Activated B cell treated with CpG ODN at 0.5 μM for 24 hours (primary cell): ENCODE results near the gene CLIC4. TPM values are rescaled to one million over a fixed set of nuclear protein-coding genes. Genes with fewer than 3 reads are reported as not detected.
"Not testable (repeated sequence)": the region's sequence is repeated elsewhere in the genome, so short reads cannot be mapped to it uniquely, and the experiment has no call there.

Experiments used
- ATAC-seq: fragments of 200-7000 bp; cut with Tn5 transposase; one replicate; pipeline ENCODE4 v1.10.0; 2021; ENCODE audit warnings: low read depth, mild to moderate bottlenecking, moderate library complexity
- CTCF ChIA-PET: fragments of 350-600 bp; sonication (Branson Sonifier 250); formaldehyde crosslinking; loops from one replicate; lab custom pipeline; 2021; ENCODE audit warnings: antibody characterized with exemption; lab: Charles Lee
- POLR2A ChIA-PET: fragments of 350-600 bp; sonication (Branson Sonifier 250); formaldehyde crosslinking; loops from one replicate; lab custom pipeline; 2021; ENCODE audit warnings: antibody characterized with exemption; lab: Charles Lee
- DNase-seq: peaks from one replicate; pipeline ENCODE4 v3.0.0; 2022
- H3K27ac Mint-ChIP-seq: one replicate; pipeline ENCODE4 v1.8.0; 2020; ENCODE audit warnings: mixed read lengths
- H3K27me3 Mint-ChIP-seq: one replicate; pipeline ENCODE4 v1.8.0; 2021; ENCODE audit warnings: mixed read lengths
- H3K36me3 Mint-ChIP-seq: one replicate; pipeline ENCODE4 v1.8.0; 2021; ENCODE audit warnings: low read depth, mixed read lengths
- H3K4me1 Mint-ChIP-seq: one replicate; pipeline ENCODE4 v1.8.0; 2021; ENCODE audit warnings: mixed read lengths
- H3K4me3 Mint-ChIP-seq: one replicate; pipeline ENCODE4 v1.8.0; 2020; ENCODE audit warnings: mild to moderate bottlenecking, mixed read lengths
- H3K9me3 Mint-ChIP-seq: one replicate; pipeline ENCODE4 v1.8.0; 2020; ENCODE audit warnings: mixed read lengths
- intact Hi-C: fragments of 100-400 bp; cut with micrococcal nuclease; formaldehyde crosslinking; loops from one replicate; pipeline ENCODE4 v1.15.1; 2024
- total RNA-seq: library from RNA; stranded (reverse); gene quantifications from 2 replicates; pipeline ENCODE4 v1.2.3, GENCODE V29; 2022
- TF ChIP-seq, protein P1 (sequence below): fragments of 200-600 bp; IDR thresholded peaks from one replicate; pipeline ENCODE4 v1.8.0; 2022; ENCODE audit warnings: antibody characterized with exemption, mild to moderate bottlenecking

The CLIC4 gene
- total RNA-seq, 1 donor from 2014 or later: 99.8 TPM

DNA sequence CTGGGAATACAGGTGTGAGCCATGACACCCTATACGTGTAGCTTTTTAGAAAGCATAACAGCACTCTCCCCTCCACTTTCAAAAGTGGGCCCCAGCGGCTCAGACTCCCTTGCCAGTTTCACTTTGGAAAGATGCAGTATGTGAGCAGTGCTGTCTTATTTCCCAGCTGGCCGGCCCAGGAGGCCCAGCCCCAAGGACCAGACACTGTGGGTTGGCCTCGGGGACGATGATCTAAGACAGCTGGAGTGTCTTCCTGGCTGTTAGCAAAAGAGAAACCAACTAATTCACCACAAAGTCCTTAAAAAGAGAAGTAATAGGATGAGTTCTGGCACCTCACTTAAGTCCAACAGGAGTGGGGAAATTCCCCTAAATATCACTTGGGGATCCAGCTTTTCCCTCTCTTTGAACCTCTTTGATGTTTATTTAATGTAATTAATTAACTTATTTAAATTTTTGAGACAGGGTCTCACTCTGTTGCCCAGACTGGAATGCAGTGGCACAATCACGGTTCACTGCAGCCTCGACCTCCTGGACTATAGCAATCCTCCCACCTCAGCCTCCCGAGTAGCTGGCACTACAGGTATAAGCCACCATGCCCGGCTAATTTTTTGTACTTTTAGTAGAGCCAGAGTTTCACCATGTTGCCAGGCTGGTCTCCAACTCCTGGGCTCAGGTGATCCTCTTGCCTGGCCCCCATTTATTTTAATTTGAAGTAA lies 17.6 kb upstream of the CLIC4 start:
- H3K9me3 Mint-ChIP-seq: no peaks in the 10 kb centered on the region
- TF ChIP-seq, protein P1, sequence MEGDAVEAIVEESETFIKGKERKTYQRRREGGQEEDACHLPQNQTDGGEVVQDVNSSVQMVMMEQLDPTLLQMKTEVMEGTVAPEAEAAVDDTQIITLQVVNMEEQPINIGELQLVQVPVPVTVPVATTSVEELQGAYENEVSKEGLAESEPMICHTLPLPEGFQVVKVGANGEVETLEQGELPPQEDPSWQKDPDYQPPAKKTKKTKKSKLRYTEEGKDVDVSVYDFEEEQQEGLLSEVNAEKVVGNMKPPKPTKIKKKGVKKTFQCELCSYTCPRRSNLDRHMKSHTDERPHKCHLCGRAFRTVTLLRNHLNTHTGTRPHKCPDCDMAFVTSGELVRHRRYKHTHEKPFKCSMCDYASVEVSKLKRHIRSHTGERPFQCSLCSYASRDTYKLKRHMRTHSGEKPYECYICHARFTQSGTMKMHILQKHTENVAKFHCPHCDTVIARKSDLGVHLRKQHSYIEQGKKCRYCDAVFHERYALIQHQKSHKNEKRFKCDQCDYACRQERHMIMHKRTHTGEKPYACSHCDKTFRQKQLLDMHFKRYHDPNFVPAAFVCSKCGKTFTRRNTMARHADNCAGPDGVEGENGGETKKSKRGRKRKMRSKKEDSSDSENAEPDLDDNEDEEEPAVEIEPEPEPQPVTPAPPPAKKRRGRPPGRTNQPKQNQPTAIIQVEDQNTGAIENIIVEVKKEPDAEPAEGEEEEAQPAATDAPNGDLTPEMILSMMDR: no peak
- ATAC-seq (peak; percentile 81), DNase-seq (no peak)
- H3K4me3 Mint-ChIP-seq: peak overlapping the region; percentile 64
- no peaks in the 10 kb centered on the region for H3K27me3 Mint-ChIP-seq
- H3K27ac Mint-ChIP-seq: peak overlapping the region; percentile 60
- H3K4me1 Mint-ChIP-seq: peaks cover 29% of the 10 kb centered on the region
- ChIA-PET CTCF (interaction anchor here (1.1 to 1.2 kb wide), 2 partner anchors 103 to 107 kb away, joined by 3 to 5 read pairs; no protein-coding TSS in a partner anchor), POLR2A (interaction anchor here (1.0 to 1.8 kb wide), 3 partner anchors 17 to 22 kb away, joined by 3 to 7 read pairs (median 4); partner anchors contain the start of gene CLIC4)
- intact Hi-C loops: no loop called here
- no peaks in the 10 kb centered on the region for H3K36me3 Mint-ChIP-seq

DNA sequence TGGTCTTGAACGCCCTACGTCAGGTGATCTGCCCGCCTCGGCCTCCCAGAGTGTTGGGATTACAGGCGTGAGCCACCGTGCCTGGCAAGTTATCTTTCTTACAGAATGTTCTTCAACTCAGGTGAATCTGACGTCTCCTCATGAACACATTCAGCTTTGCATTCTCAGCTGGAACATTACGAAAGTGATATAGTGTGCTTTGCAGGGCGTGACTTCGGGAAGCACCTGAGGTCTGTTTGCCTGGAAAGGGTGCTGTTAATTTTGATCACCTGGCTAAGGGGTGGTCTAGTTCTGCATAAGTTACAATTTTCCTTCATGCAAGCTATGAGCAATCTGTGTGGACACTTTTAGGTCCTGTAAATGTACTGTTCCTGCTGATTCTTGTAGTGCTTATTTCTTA lies 16.3 kb upstream of the CLIC4 start:
- intact Hi-C loops: no loop called here
- H3K4me3 Mint-ChIP-seq: no peak overlapping the region

DNA sequence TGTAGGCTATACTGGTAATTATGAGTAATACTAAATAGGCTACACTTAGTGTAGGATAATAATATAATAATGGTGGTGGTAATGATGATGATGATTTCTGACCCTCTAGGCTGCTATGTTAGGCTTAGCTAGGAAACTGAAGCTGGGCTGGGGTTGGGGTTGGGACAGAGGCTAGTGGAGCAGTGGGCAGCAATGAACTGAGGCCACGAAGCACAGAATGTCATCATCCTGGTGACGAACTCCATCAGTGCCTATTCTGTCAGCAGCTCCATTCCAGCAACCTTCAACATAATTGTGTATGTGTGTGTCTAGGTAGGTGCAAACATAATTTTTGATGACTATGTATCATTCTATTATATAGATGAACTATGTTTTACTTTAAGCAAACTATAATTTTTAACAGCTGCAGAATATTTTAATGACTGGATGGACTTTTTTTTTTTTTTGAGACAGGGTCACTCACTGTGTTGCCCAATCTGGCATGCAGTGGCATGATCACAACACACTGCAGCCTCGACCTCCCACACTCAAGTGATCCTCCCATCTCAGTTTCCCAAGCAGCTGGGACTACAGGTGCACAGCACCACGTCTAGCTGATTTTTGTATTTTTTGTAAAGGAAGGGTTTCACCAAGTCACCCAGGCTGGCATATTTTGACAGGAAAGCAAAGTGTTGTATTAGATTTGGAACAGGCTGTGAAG lies 12.9 kb upstream of the CLIC4 start:
- Mint-ChIP-seq H3K27ac (peak overlapping the region; percentile 97), H3K4me1 (peaks cover 58% of the 10 kb centered on the region), H3K9me3 (no peaks in the 10 kb centered on the region), H3K27me3 (no peaks in the 10 kb centered on the region), H3K36me3 (no peaks in the 10 kb centered on the region), H3K4me3 (no peak overlapping the region)
- POLR2A ChIA-PET: interaction anchor here (0.9 to 6.3 kb wide), 5 partner anchors 10 to 515 kb away, joined by 3 to 102 read pairs (median 13); partner anchors contain the start of genes CLIC4 and RSRP1
- no peak for DNase-seq
- intact Hi-C loops: no loop called here
- ATAC-seq: no peak
- TF ChIP-seq, protein P1: no peak
- CTCF ChIA-PET: interaction anchor here (1.1 to 4.4 kb wide), 5 partner anchors 13 to 103 kb away, joined by 4 to 22 read pairs (median 10); partner anchors contain the start of gene CLIC4

More for the DNA sequence above, 16.3 kb upstream of the CLIC4 start:
- ChIA-PET CTCF (no interaction called here), POLR2A (no interaction called here)
- Mint-ChIP-seq H3K27ac (no peak overlapping the region), H3K9me3 (no peaks in the 10 kb centered on the region), H3K4me1 (peaks cover 40% of the 10 kb centered on the region), H3K36me3 (no peaks in the 10 kb centered on the region), H3K27me3 (no peaks in the 10 kb centered on the region)
- ATAC-seq: no peak
- no peak for DNase-seq
- TF ChIP-seq, protein P1: no peak

DNA sequence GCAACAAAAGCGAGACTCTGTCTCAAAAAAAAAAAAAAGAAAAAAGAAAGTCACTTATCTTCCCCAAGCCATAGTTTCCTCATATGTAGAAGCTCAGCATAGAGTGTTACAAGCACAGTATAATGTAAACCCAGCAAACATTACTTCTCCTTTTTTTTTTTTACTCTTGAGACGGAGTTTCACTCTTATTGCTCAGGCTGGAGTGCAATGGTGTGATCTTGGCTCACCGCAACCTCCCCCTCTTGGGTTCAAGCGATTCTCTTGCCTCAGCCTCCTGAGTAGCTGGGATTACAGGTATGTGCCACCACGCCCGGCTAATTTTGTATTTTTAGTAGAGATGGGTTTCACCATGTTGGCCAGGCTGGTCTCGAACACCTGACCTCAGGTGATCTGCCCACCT lies 11.9 kb upstream of the CLIC4 start:
- not testable (repeated sequence) for H3K27me3 Mint-ChIP-seq, H3K9me3 Mint-ChIP-seq, DNase-seq, H3K36me3 Mint-ChIP-seq
- Mint-ChIP-seq H3K4me3 (peak overlapping the region; percentile 79), H3K4me1 (peaks cover 56% of the 10 kb centered on the region), H3K27ac (peak overlapping the region; percentile 97)
- ATAC-seq: peak; percentile 89
- intact Hi-C loops: loop anchor here (1.0 kb wide), 1 partner anchor 12 kb away; the partner anchor contains the start of gene CLIC4
- ChIA-PET CTCF (interaction anchor here (1.4 to 4.4 kb wide), 4 partner anchors 12 to 102 kb away, joined by 4 to 22 read pairs (median 11); partner anchors contain the start of gene CLIC4), POLR2A (interaction anchor here (0.6 to 6.3 kb wide), 21 partner anchors 9 to 1144 kb away, joined by 3 to 102 read pairs (median 4); partner anchors contain the start of genes CLIC4, RSRP1 and SRRM1)

DNA sequence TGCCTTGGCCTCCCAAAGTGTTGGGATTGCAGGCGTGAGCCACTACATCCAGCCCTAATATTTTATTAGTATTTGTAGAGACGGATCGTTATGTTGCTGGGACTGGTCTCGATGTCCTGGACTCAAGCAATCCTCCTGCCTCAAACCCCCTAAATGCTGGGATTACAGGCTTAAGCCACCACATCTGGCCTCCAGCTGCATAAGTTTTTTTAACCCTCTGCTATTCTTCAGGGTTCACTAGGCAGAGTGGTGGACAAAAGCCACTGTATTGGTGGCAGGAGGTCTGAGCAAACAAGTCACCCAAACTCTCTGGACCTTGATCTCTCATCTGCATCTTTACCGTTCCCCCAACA lies 10.1 kb upstream of the CLIC4 start:
- Mint-ChIP-seq H3K27me3 (no peaks in the 10 kb centered on the region), H3K36me3 (no peaks in the 10 kb centered on the region), H3K27ac (peak overlapping the region; percentile 69), H3K4me3 (no peak overlapping the region), H3K9me3 (no peaks in the 10 kb centered on the region), H3K4me1 (peaks cover 62% of the 10 kb centered on the region)
- TF ChIP-seq, protein P1: no peak
- intact Hi-C loops: no loop called here
- POLR2A ChIA-PET: interaction anchor here (6.3 kb wide), 1 partner anchor 11 kb away, joined by 102 read pairs; the partner anchor contains the start of gene CLIC4
- ATAC-seq: no peak
- no peak for DNase-seq
- CTCF ChIA-PET: interaction anchor here (2.8 kb wide), 1 partner anchor 10 kb away, joined by 6 read pairs; the partner anchor contains the start of gene CLIC4
